HCT116 (cell line): ENCODE results near the gene TMEM86A.

Experiments used
- TCF7L2 ChIP-seq: IDR thresholded peaks from 2 replicates; pipeline ENCODE4 v1.7.0; 2011; ENCODE audit warnings: borderline replicate concordance, inconsistent platforms; ENCODE audit not compliant: insufficient read depth, insufficient read length; ENCODE audit errors: extremely low read depth
- TF ChIP-seq, protein P1 (sequence below), 3 experiments: fragments of 200-600 bp in 1 of 3; sonication (generic) in 1 of 3; IDR thresholded peaks in 2 of 3; conservative IDR thresholded peaks in 1 of 3; 2 replicates each; pipeline ENCODE4 v1.5.1; 2012 to 2017; ENCODE audit warnings: low read depth in 2 of 3, low read length in 2 of 3, antibody characterized with exemption in 1 of 3, borderline replicate concordance in 1 of 3, control low read depth in 1 of 3, mild to moderate bottlenecking in 1 of 3, mixed read lengths in 1 of 3, mixed run types in 1 of 3, moderate library complexity in 1 of 3; ENCODE audit not compliant: insufficient read depth in 1 of 3
- TF ChIP-seq, protein P2 (sequence below): IDR thresholded peaks from 2 replicates; pipeline ENCODE4 v1.6.1; 2011; ENCODE audit warnings: mild to moderate bottlenecking, low read length, moderate library complexity; ENCODE audit not compliant: insufficient replicate concordance; ENCODE audit errors: extremely low read depth
- TF ChIP-seq, protein P3 (sequence below): IDR thresholded peaks from 2 replicates; pipeline ENCODE4 v1.6.1; 2012
- TF ChIP-seq, protein P4 (sequence below): IDR thresholded peaks from 2 replicates; pipeline ENCODE4 v1.6.1; 2012; ENCODE audit warnings: low read depth

DNA sequence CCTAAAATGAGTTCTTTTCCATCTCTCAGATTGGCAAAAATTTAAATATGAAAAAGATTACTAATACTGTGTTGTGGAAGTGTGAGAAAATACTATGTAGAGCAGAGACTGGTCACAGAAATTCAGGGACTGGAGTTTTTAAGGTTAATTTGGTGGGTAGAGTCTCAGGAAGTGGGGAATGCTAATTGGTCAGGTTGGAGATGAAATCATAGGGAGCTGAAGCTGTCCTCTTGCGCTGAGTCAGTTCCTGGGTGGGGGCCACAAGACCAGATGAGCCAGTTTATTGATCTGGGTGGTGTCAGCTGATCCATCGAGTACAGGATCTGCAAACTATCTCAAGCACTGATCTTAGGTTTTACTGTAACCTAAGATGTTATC lies 29.4 kb upstream of the TMEM86A start:
- TF ChIP-seq, protein P1, sequence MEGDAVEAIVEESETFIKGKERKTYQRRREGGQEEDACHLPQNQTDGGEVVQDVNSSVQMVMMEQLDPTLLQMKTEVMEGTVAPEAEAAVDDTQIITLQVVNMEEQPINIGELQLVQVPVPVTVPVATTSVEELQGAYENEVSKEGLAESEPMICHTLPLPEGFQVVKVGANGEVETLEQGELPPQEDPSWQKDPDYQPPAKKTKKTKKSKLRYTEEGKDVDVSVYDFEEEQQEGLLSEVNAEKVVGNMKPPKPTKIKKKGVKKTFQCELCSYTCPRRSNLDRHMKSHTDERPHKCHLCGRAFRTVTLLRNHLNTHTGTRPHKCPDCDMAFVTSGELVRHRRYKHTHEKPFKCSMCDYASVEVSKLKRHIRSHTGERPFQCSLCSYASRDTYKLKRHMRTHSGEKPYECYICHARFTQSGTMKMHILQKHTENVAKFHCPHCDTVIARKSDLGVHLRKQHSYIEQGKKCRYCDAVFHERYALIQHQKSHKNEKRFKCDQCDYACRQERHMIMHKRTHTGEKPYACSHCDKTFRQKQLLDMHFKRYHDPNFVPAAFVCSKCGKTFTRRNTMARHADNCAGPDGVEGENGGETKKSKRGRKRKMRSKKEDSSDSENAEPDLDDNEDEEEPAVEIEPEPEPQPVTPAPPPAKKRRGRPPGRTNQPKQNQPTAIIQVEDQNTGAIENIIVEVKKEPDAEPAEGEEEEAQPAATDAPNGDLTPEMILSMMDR (IDR thresholded peaks at IDR 0.05 in 2 of 3, conservative IDR thresholded peaks at IDR 0.05 in 1 of 3; ENCODE audit: borderline replicate concordance in 1 of 3, insufficient read depth in 1 of 3, low read depth in 2 of 3, low read length in 2 of 3) = no peak
- TF ChIP-seq TCF7L2 = no peak
- TF ChIP-seq, protein P2, sequence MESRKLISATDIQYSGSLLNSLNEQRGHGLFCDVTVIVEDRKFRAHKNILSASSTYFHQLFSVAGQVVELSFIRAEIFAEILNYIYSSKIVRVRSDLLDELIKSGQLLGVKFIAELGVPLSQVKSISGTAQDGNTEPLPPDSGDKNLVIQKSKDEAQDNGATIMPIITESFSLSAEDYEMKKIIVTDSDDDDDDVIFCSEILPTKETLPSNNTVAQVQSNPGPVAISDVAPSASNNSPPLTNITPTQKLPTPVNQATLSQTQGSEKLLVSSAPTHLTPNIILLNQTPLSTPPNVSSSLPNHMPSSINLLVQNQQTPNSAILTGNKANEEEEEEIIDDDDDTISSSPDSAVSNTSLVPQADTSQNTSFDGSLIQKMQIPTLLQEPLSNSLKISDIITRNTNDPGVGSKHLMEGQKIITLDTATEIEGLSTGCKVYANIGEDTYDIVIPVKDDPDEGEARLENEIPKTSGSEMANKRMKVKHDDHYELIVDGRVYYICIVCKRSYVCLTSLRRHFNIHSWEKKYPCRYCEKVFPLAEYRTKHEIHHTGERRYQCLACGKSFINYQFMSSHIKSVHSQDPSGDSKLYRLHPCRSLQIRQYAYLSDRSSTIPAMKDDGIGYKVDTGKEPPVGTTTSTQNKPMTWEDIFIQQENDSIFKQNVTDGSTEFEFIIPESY = no peak
- TF ChIP-seq, protein P3, sequence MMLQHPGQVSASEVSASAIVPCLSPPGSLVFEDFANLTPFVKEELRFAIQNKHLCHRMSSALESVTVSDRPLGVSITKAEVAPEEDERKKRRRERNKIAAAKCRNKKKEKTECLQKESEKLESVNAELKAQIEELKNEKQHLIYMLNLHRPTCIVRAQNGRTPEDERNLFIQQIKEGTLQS = no peak
- TF ChIP-seq, protein P4, sequence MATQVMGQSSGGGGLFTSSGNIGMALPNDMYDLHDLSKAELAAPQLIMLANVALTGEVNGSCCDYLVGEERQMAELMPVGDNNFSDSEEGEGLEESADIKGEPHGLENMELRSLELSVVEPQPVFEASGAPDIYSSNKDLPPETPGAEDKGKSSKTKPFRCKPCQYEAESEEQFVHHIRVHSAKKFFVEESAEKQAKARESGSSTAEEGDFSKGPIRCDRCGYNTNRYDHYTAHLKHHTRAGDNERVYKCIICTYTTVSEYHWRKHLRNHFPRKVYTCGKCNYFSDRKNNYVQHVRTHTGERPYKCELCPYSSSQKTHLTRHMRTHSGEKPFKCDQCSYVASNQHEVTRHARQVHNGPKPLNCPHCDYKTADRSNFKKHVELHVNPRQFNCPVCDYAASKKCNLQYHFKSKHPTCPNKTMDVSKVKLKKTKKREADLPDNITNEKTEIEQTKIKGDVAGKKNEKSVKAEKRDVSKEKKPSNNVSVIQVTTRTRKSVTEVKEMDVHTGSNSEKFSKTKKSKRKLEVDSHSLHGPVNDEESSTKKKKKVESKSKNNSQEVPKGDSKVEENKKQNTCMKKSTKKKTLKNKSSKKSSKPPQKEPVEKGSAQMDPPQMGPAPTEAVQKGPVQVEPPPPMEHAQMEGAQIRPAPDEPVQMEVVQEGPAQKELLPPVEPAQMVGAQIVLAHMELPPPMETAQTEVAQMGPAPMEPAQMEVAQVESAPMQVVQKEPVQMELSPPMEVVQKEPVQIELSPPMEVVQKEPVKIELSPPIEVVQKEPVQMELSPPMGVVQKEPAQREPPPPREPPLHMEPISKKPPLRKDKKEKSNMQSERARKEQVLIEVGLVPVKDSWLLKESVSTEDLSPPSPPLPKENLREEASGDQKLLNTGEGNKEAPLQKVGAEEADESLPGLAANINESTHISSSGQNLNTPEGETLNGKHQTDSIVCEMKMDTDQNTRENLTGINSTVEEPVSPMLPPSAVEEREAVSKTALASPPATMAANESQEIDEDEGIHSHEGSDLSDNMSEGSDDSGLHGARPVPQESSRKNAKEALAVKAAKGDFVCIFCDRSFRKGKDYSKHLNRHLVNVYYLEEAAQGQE = no peak
